AML-193 (cell line): ENCODE results near the gene PKD1L1.
"Not testable (repeated sequence)": the region's sequence is repeated elsewhere in the genome, so short reads cannot be mapped to it uniquely, and the experiment has no call there.

ENCODE experiments used
- DNase-seq, 2 experiments: peaks; one replicate each; lab custom pipeline; 2025; lab: John Stamatoyannopoulos, UW

PKD1L1 gene, protein sequence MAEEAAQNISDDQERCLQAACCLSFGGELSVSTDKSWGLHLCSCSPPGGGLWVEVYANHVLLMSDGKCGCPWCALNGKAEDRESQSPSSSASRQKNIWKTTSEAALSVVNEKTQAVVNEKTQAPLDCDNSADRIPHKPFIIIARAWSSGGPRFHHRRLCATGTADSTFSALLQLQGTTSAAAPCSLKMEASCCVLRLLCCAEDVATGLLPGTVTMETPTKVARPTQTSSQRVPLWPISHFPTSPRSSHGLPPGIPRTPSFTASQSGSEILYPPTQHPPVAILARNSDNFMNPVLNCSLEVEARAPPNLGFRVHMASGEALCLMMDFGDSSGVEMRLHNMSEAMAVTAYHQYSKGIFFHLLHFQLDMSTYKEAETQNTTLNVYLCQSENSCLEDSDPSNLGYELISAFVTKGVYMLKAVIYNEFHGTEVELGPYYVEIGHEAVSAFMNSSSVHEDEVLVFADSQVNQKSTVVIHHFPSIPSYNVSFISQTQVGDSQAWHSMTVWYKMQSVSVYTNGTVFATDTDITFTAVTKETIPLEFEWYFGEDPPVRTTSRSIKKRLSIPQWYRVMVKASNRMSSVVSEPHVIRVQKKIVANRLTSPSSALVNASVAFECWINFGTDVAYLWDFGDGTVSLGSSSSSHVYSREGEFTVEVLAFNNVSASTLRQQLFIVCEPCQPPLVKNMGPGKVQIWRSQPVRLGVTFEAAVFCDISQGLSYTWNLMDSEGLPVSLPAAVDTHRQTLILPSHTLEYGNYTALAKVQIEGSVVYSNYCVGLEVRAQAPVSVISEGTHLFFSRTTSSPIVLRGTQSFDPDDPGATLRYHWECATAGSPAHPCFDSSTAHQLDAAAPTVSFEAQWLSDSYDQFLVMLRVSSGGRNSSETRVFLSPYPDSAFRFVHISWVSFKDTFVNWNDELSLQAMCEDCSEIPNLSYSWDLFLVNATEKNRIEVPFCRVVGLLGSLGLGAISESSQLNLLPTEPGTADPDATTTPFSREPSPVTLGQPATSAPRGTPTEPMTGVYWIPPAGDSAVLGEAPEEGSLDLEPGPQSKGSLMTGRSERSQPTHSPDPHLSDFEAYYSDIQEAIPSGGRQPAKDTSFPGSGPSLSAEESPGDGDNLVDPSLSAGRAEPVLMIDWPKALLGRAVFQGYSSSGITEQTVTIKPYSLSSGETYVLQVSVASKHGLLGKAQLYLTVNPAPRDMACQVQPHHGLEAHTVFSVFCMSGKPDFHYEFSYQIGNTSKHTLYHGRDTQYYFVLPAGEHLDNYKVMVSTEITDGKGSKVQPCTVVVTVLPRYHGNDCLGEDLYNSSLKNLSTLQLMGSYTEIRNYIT (N-terminal part only)

DNA sequence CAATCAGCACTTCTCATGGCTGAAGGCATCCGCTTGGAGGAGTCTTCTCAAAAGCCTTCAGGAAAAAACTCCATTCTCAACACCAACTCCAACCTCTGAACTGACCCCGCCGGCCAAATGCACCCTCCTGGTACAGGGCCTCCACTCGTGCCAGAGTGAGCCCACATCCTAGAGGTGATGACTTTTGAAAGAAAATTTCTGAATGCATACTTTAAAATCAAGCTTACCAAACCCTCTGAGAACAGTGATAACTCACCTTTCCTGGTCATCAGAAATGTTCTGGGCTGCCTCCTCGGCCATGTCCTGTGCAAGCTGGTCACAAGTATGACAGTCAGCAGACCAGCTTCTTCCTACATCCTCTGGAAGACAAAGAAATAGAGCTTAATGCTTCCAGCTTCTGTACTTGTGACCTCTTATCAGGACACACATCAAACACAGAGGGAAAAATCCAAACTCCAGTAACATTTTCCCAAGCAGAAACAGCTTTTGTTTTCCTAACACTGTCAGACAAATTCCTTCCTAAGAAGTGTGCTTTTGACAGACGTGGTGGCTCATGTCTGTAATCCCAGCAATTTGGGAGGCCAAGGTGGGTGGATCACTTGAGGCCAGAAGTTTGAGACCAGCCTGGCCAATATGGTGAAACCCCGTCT, at the start of gene PKD1L1:
PKD1L1 (minus strand) TSS at position 326 of the 650 bp plus-strand sequence; CDS start at position 300, 26 bp downstream.
- no peak for DNase-seq

DNA sequence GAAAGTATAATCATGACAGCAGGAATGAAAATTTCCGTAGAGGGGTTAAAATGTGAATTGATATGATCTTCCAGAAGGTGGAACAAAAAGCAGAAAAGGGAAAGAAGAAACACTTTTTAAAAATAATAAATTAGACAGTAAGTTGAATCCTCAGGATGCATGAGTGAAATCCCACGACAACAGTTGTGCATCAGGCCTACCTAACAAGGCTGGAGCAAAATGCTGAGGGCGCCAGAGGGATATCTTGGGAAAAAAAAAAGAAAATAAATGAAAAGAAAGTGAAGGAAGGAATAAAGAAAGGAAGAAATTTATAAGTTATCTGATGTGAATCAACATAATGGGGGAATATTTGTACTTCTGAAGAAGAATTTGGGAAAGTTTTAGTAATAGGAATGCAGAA, 44.2 kb upstream of the PKD1L1 start:
- no peak for DNase-seq

DNA sequence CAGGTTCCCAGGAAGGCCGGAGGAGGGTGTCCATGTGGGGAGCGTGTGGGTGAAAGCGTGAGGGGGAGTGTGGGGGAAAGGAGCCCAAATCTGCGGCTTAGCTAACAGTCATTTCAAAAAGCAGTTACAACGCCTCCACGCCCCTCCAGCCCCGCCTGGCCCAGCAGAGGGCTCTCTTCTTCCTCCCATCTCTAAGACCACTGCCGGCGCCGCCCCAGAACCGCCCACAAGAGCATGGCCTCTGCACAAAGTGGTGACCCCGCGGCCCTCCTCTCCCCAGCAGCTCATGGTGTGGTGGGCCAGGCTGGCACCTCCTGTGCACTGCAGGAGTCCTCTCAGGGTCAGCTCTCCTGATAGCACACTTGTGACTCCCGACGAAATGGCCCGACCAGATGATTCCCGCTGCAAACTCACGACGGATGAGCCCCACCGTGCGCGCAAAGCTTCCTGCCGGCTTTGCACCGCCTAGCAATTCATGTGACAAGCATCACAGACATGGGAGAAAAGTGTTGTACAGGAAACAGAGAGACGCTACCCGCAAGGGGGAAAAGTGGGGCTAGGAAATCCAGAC, 43.6 kb upstream of the PKD1L1 start:
- DNase-seq, result peak; percentile 82 to 86

DNA sequence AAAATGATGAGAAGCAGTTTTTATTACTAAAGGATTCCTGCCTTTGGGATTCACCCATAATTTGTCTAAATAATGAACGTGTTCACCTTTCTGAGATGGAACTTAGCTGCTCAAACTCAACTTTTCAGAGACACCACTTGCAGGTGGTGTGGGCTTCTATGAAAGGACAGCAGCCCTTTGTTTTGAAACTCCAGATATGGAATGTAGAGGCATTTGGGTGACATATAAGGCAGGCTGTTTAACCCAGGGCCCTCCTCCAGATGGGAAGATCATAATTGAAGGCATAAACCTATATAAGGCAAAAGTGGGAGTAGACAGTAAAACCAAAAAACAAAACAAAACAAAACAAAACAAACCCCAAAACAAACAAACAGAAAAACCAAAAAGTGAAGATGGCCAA, 43.0 kb upstream of the PKD1L1 start:
- DNase-seq, result no peak

DNA sequence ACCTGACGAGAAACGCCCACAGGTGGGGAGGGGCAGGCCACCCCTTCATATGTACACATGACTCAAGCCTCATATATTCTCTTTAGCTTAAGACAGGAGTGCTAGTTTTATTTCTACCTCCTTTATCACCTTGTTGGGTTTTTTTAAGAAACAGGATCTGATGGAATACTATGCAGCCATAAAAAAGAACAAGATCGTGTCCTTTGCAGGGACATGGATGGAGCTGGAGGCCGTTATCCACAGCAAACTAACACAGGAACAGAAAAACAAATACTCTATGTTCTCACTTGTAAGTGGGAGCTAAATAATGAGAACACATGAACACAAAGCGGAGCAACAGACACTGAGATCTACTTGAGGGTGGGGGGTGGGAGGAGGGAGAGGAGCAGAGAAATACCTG, 42.3 kb upstream of the PKD1L1 start:
- no peak for DNase-seq

DNA sequence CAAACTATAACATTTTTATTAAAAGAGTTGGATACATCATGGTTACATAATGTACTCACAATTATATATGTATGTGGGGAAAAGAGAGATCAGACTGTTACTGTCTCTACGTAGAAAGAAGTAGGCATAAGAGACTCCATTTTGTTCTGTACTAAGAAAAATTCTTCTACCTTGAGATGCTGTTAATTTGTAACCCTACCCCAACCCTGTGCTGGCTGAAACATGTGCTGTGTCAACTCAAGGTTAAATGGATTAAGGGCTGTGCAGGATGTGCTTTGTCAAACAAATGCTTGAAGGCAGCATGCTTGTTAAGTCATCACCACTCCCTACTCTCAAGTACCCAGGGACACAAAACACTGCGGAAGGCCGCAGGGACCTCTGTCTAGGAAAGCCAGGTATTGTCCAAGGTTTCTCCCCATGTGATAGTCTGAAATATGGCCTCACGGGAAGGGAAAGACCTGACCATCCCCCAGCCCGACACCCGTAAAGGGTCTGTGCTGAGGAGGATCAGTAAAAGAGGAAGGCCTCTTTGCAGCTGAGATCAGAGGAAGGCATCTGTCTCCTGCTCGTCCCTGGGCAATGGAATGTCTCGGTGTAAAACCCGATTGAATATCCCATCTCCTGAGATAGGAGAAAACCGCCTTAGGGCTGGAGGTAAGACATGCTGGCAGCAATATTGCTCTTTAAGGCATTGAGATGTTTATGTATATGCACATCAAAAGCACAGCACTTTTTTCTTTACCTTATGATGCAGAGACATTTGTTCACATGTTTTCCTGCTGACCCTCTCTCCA, 41.5 kb upstream of the PKD1L1 start:
- DNase-seq, result not testable (repeated sequence)

DNA sequence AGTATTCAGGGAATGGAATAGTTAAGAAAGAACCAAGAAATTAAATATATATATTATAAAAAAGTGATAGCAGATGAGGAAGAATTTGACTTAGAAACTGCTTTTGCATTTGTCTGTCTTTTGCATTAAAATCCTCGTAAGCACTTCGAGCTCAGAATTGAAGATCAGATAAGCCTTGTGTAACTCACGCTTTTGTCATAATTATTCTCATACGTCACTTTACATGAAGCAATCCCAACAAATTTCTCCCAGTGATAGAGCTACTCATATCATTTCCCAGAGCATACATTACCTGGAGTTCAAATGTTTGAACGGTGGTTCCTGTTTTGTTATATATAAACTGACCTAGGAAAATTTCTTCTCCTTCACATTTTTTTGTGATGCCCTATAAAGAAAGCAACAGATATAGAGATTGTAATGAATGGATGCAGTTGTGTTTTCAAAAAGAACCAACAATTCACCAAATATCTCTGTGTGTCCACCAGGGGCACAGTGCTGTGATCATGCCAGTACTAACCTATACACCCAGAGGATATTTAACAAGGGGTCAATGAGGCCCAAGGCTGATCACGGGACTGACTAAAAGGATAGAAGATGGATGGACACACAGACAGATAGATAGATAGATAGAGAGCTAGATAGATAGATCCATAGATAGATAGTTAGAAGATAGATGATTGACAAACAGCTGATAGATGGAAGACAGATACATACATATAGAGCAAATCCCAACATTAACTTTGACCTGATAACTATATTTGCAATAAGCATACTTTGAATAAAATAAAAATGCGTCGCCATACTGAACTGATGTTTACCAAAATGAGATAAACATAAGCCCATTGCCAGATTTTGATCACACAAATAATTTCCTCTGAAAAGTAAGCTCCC, 40.5 kb upstream of the PKD1L1 start:
- DNase-seq, result peak; percentile 25 to 42

DNA sequence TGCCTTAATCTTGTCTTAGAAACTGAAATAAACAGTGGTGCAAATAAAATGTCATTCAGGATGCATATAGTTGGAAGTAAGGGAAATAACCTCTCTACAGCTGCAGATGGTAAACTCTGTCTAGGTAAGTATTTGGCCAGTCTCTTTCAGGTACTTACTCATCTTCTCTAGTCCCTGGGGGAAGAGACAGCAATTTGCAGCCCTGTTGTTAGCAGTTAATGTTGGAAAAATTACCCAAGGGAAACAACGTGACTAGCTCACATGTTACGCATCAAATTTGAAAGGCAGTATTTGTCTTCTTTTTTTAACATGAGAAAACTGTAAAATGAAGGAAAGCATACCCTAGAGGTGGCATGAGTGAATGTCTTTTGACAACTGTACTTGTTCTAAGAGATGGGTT, 34.3 kb upstream of the PKD1L1 start:
- DNase-seq, result no peak

DNA sequence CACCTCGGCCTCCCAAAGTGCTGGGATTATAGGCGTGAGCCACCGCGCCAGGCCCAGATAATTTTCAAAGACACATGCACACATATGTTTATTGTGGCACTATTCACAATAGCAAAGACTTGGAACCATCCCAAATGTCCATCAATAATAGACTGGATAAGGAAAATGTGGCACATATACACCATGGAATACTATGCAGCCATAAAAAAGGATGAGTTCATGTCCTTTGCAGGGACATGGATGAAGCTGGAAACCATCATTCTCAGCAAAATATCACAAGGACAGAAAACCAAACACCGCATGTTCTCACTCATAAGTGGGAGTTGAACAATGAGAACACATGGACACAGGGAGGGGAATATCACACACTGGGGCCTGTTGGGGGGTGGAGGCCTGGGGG, 32.4 kb upstream of the PKD1L1 start:
- DNase-seq, result not testable (repeated sequence)

DNA sequence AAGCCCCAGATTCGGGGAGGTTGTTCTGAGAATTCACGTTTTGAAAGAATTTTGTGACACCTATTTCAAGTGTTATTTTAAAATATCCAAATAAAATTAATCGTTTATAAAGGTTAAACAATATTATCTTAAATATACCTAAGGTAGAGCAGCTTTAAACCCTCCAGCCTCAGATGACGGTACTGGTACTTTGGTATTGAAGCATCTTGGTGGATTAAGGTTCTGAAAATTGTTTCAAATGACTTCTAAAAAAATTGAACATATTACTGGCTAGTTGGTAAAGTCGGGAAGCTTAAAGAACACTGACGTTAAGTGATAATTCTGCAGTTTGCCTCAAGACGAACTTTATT, 31.5 kb upstream of the PKD1L1 start:
- no peak for DNase-seq

DNA sequence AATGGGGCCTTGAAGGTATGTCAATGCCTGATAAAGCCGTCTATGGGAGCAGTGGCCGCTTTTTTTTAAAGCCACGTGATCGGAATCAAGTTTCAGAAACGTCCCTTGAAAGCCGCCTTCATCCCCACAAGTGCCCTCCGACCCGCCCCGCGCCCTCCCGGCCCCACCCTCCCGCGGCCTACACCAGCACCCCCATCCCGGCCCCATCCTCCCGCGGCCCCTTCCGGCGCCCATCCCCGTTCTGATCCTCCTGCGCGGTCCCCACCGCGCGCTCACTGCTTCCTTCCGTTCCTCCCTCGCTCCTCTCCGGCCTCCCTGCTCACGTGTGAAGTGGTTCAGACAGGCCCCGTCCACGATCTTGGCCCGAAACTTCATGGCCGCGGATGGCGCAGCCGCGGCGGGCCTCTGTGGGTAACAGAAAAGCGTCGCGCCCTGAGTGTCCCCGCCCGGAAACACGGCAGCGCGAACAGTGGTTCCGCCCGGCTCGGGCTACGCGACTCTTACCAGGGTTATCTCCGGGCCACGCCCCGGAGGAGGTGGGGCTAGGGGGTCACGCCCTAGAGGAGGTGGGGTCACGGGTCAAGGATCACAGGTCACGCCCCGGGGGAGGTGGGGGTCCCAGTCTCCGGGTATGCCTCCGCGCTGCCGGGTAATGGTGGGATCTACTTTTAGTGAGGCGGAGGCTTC, 31.0 kb upstream of the PKD1L1 start, which contains the start of gene HUS1:
HUS1 (minus strand) TSS at position 471 of the 687 bp plus-strand sequence; CDS start at position 375, 96 bp downstream.
- DNase-seq, result peak; percentile 86

DNA sequence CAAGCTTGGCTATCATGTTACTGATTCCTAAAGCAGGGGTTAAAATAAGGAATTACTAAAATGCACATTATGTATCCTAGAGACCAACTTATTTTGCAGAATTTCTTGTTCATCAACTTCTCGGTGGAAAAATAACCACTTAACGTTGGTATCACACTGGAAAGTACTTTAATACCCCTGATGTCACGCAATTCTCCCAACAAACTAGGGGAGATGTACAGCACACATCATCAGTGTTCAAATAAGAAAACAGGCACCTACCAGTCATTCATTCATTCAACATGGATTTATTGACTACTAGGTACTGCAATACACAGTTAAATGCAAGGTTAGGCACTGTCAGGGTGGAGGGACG, 30.5 kb upstream of the PKD1L1 start:
- DNase-seq, result no peak

DNA sequence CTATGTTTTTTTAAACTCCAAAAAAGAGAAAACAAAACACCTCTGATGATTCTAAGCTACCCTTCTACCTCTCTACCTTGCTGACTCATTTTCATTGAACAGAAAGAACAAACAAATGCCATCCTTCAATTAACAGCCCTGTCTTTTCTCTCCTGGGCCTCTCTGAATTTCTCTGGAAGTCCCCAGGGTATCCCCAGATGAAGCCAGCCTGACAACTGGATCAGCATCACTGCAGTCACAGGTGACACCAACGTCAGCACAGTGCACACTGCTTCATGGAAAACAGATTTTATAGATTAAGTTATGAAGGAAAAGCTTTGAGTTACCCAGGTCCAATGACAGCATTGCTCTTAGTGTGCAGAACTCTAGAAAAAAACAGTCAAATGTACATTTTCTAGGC, 25.5 kb upstream of the PKD1L1 start:
- DNase-seq, result no peak

DNA sequence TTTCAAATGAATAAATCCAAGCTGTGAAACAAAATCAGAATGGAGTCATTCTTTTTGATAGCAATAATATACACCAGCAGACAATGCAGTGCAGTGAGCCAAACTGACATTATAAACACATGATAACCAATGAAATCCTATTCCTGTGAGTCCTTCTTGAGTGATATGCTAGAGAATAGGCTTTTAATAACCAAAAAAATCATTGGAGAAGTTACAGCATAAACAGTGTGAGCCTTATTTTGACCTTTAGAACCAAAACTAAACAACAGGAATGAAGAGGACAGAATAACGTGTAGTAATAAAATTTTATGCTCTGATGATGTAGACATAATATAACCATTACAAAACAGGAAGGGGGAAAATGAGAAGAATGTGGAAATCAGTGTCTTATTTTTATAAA, 22.5 kb upstream of the PKD1L1 start:
- no peak for DNase-seq

DNA sequence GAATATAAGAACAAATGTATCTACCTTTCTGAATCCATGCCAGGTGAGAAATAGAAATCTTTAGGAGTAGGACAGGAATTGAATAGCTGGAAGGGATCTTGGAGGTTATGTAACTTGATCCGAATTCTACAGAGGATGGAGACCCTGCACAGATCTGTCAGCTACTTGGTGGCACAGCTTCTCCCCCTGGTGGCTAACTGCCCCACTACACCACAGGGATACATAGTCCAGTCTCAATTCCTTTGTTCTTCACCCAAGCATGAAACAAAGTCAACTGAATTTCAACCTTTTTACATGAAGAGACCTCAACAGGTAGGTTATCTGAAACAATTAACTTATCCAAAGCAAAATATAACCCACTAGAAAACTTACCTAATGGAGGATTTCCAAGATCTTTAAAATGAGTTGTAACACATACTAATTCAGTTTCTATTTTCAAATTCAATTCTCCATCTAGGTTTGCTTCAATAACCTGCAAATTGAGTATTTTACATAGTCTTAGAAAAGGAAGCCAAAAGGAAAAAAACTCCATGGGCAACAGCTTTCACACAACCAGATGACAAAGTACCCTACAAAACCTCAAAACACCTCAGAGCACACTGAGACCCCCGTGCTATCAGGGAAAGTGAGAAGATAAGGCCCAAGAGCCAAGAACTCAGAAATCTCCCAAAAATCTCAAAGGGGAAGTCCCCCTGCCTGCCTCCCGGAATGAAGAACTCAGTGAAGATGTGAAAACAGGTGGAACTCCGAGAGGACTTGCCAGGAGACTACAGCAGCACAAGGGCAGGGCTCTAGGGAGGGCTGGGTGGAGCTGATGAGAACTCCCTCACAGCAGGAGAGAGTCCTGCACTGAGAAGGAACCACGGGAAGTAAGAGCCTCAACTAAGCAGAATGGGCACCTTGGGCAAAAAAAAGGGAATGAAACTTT, 20.8 kb upstream of the PKD1L1 start:
- peak; percentile 19 to 22 for DNase-seq

DNA sequence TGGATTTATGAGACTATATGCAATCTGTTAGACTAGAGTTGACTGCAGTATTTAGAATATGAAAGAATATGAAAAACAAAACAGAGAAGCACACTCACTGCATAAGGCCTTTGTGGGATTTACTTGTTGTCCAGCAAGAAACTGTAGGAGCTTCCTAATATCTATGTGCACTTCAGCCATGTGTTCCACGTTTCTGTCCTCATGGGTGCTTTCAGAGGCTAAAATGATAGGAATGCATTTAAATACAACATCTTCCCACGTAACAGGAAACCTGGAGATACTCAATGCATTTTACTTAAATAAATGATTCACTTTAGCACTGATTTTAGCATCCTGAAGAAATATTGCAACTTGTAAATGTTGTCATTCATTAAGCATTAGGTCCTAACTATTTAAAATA, 19.4 kb upstream of the PKD1L1 start:
- no peak for DNase-seq

DNA sequence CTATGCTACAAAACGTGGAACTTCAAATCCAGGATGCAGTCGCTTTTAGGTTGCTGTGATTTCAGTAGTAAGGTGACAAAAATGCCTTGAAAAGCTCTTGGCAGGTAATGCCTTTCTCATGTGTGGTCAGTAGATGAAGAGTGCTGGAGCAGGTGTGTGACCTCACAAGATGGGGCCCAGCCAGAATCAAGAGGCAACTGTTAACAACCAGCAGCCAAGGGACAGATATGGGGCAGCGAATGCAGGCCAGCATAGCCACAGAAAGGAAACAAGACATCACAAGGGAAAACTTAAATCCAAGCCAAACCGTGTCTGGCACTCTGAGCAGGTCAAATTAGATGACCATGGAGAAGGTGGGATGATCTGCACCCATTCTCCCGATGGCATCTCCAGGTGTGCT, 18.9 kb upstream of the PKD1L1 start:
- no peak for DNase-seq

DNA sequence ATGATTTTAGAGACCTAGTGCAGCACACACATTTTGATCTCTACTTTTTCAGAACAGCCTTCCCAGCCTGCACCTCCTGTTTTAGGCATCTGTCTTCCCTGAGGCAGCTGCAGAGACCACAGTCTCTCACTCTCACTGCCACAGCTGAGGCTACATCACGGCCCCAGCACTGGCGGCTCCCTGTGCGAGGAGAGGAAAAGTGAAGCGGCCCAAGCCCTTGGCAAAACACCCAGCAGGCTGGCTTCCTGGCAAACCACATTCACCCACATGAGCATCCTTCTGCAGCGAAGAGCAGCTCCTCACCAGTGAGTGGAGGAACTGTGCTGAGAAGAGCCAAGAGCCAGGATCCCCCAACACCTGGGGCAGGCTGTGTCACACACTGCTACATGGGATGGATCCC, 17.2 kb upstream of the PKD1L1 start:
- DNase-seq, result no peak
